ENCODE data around the gene TMEM94. TPM values are rescaled to one million over a fixed set of nuclear protein-coding genes. Genes with fewer than 3 reads are reported as not detected.

TMEM94 gene
- total RNA-seq, 1 experiment from 2014 or later = 62.9 TPM

GRCh38 chr17:75489511-75489955 is 33.1 kb downstream of the TMEM94 start:
- Histone ChIP-seq H3K9me3 (replicated peaks) (no peaks in the 10 kb centered on the region), H3K4me1 (replicated peaks) (peaks cover 30% of the 10 kb centered on the region), H3K36me3 (peaks cover 67% of the 10 kb centered on the region), H3K27ac (no peak overlapping the region), H3K27me3 (replicated peaks) (no peaks in the 10 kb centered on the region), H3K4me3 (no peak overlapping the region)
- DNase-seq (ENCODE audit: low read depth in 1 of 2, low spot score in 2 of 2) = no peak

DNA sequence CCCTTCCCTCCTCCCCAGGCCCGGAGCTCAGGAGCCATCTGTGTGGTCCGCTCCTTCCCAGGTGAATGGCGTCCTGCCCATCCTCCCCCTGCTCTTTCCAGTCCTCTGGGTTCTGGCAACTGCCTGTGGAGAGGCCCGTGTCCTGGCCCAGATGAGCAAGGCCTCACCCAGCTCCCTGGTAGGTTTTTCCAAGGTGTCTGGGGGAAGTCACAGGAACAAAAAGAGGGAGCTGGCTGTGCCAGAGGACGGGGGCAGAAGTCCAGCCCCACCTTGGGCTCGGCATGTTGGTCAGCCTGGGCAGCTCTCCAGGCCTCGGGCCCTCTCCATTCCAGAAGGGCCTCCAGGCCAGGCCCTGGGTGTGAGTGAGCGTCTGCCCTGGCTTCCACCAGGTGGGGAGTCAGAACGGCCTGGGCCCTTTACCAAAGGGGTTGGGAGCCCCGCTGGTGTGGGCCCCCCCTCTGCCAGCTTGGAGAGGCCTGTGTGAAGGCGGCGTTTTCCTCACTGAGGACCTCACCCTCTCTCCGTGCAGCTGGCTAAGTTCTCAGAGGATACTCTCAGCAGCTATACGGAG is 33.8 kb downstream of the TMEM94 start:
- H3K9me3 ChIP-seq (replicated peaks) = no peaks in the 10 kb centered on the region
- H3K4me3 ChIP-seq = no peak overlapping the region
- peaks cover 74% of the 10 kb centered on the region for H3K36me3 ChIP-seq
- H3K27ac ChIP-seq = no peak overlapping the region
- DNase-seq (ENCODE audit: low read depth in 1 of 2, low spot score in 2 of 2) = no peak
- H3K4me1 ChIP-seq (replicated peaks) = peaks cover 38% of the 10 kb centered on the region
- no peaks in the 10 kb centered on the region for H3K27me3 ChIP-seq (replicated peaks)

DNA sequence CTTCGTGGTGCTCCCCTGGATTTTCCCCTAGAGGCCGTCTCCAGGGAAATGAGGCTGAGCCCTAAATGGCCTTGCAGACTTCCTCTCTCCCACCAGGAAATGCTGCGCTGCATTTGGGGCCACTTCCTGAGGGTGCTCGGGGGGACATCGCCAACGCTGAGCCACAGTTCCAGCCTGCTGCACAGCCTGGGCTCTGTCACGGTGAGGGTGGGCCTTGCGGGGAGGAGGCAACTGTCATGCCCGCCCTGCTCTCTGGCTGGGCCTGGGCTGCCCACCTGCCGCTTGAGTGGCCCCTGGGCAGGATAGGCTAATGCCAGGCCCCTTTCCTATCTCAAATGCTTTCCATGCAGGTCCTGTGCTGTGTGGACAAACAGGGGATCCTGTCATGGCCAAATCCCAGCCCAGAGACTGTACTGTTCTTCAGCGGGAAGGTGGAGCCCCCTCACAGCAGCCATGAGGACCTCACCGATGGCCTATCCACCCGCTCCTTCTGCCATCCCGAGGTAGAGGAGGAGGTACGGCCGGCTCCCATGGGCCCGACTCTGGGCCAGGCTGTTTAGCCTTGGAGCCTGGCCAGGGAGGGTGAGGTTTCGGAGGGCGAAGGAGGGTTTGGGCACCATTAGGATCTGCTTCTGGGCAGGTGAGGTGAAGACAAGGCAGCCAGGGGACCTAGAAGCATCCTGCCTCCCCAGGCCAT is 34.7 kb downstream of the TMEM94 start:
- Histone ChIP-seq H3K4me3 (no peak overlapping the region), H3K36me3 (peaks cover 81% of the 10 kb centered on the region), H3K9me3 (replicated peaks) (no peaks in the 10 kb centered on the region), H3K27me3 (replicated peaks) (no peaks in the 10 kb centered on the region), H3K27ac (no peak overlapping the region), H3K4me1 (replicated peaks) (peaks cover 39% of the 10 kb centered on the region)
- DNase-seq (ENCODE audit: low read depth in 1 of 2, low spot score in 2 of 2) = no peak

DNA sequence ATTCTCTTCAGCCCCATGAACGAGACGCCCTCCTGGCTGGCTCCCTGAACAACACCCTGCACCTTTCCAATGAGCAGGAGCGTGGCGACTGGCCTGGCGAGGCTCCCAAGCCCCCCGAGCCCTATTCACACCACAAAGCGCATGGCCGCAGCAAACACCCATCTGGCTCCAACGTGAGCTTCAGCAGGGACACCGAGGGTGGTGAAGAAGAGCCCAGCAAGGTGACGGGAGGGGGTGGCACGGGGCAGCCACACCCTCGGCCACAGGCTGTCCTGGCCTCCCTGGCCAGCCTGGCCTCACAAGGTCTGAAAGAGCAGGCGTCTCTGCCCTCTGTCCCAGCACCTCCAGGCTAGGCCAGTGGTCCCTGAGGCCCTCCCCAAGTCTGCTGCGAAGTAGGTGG is 35.2 kb downstream of the TMEM94 start:
- Histone ChIP-seq H3K27ac (no peak overlapping the region), H3K4me3 (no peak overlapping the region), H3K4me1 (replicated peaks) (peaks cover 35% of the 10 kb centered on the region), H3K36me3 (peaks cover 82% of the 10 kb centered on the region), H3K27me3 (replicated peaks) (no peaks in the 10 kb centered on the region), H3K9me3 (replicated peaks) (no peaks in the 10 kb centered on the region)
- DNase-seq (ENCODE audit: low read depth in 1 of 2, low spot score in 2 of 2) = no peak

GRCh38 chr17:75492555-75493168 is 36.2 kb downstream of the TMEM94 start:
- Histone ChIP-seq H3K27me3 (replicated peaks) (no peaks in the 10 kb centered on the region), H3K36me3 (peaks cover 86% of the 10 kb centered on the region), H3K4me3 (no peak overlapping the region), H3K9me3 (replicated peaks) (no peaks in the 10 kb centered on the region), H3K4me1 (replicated peaks) (peaks cover 28% of the 10 kb centered on the region), H3K27ac (no peak overlapping the region)
- no peak for DNase-seq (ENCODE audit: low read depth in 1 of 2, low spot score in 2 of 2)

- Histone ChIP-seq H3K4me3 (no peak overlapping the region), H3K36me3 (peaks cover 88% of the 10 kb centered on the region), H3K4me1 (replicated peaks) (peaks cover 24% of the 10 kb centered on the region), H3K27me3 (replicated peaks) (no peaks in the 10 kb centered on the region), H3K27ac (peak overlapping the region; percentile 50), H3K9me3 (replicated peaks) (no peaks in the 10 kb centered on the region)
- no peak for DNase-seq (ENCODE audit: low read depth in 1 of 2, low spot score in 2 of 2)
Observed at GRCh38 chr17:75493476-75494129, 37.2 kb downstream of the TMEM94 start.

GRCh38 chr17:75494326-75494877 is 38.0 kb downstream of the TMEM94 start:
- peak overlapping the region; percentile 50 for H3K27ac ChIP-seq

GRCh38 chr17:75496005-75496404 is 39.6 kb downstream of the TMEM94 start:
- Histone ChIP-seq H3K27me3 (replicated peaks) (no peaks in the 10 kb centered on the region), H3K9me3 (replicated peaks) (no peaks in the 10 kb centered on the region), H3K4me3 (no peak overlapping the region), H3K36me3 (peaks cover 98% of the 10 kb centered on the region), H3K27ac (no peak overlapping the region), H3K4me1 (replicated peaks) (peaks cover 24% of the 10 kb centered on the region)
- no peak for DNase-seq (ENCODE audit: low read depth in 1 of 2, low spot score in 2 of 2)

More at GRCh38 chr17:75494326-75494877, 38.0 kb downstream of the TMEM94 start:
- Histone ChIP-seq H3K9me3 (replicated peaks) (no peaks in the 10 kb centered on the region), H3K27me3 (replicated peaks) (no peaks in the 10 kb centered on the region), H3K4me3 (no peak overlapping the region), H3K4me1 (replicated peaks) (peaks cover 24% of the 10 kb centered on the region), H3K36me3 (peaks cover 91% of the 10 kb centered on the region)
- peak; percentile 76 to 85 for DNase-seq (ENCODE audit: low read depth in 1 of 2, low spot score in 2 of 2)

DNA sequence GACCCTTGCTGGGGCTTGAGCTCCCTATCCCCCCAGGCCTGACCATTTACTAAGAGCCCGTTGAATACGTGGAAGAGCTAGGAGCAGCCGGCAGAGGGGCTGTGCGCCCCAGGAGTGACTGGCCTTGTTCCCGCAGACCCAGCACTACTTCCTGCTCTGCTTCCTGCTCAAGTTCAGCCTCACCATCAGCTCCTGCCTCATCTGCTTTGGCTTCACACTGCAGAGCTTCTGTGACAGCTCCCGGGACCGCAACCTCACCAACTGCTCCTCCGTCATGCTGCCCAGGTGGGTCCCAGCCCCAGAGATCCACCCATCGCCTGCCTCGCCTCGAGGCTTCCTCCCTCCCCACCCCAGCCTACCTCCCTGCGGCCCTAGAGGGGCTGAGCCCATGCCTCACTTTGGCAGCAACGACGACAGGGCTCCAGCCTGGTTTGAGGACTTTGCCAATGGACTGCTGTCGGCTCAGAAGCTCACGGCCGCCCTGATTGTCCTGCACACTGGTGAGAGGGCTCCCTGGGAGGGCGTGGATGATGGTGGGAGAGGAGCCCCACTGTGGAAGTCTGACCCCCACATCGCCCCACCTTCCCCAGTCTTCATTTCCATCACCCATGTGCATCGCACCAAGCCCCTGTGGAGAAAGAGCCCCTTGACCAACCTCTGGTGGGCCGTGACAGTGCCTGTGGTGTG is 41.7 kb downstream of the TMEM94 start:
- peaks cover 98% of the 10 kb centered on the region for H3K36me3 ChIP-seq
- H3K4me1 ChIP-seq (replicated peaks) = peaks cover 22% of the 10 kb centered on the region
- H3K9me3 ChIP-seq (replicated peaks) = no peaks in the 10 kb centered on the region
- H3K27me3 ChIP-seq (replicated peaks) = no peaks in the 10 kb centered on the region
- DNase-seq (ENCODE audit: low read depth in 1 of 2, low spot score in 2 of 2) = no peak
- no peak overlapping the region for H3K4me3 ChIP-seq
- no peak overlapping the region for H3K27ac ChIP-seq

DNA sequence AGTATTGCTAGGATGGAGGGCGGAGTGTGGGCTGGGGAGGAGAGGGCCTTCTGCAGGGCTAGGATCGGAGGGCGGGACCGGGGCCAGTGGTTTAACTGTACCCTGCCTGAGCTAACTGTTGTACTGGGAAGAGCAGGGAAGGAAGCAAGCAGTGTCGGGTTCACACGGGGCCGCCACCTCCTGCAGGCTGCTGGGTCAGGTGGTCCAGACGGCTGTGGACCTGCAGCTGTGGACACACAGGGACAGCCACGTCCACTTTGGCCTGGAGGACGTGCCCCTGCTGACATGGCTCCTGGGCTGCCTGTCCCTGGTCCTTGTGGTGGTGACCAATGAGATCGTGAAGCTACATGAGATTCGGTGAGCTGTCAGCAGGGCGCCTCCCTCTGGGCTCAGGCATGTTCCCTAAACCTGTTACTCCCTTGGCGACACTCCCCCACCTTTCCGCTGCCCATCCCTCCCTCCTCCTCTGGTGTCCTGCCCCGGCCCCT is 42.3 kb downstream of the TMEM94 start:
- no peak for DNase-seq (ENCODE audit: low read depth in 1 of 2, low spot score in 2 of 2)
- peaks cover 98% of the 10 kb centered on the region for H3K36me3 ChIP-seq
- no peak overlapping the region for H3K27ac ChIP-seq
- no peak overlapping the region for H3K4me3 ChIP-seq
- H3K4me1 ChIP-seq (replicated peaks) = peaks cover 16% of the 10 kb centered on the region
- no peaks in the 10 kb centered on the region for H3K9me3 ChIP-seq (replicated peaks)
- H3K27me3 ChIP-seq (replicated peaks) = no peaks in the 10 kb centered on the region

DNA sequence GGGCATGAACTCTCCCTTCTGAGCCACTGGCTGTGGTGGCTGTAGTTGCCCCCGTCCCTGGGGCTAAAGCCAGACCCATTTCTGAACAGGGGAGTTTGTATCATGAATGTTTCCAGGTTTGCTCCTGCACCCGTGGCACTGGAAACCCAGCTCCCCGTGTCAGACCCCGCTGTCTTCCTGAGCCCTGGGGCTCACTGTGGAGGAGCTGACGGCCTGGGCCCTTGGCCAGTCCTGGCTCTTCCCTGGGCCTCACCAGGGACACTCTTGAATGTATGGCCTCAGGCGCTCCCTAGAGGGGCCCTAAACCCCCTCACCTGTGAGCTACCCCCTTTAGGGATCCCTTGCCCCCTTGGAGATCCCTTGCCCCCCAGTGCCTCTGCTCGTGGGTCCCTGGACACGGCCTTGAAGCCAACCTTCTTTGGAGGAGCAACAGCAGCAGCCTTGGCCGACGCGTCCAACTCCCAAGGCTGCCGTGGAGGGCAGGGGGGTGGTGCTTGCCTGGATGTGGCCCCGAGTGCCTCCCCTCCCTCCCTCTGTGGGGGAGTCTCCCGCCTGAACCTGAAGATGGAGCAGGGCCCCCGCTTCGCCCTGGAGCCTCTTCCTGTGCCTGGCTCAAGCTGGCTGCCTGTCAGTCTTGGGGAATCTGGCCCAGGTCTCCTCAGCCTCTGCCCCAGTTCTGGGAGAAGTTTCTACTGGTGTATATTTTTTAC is 43.0 kb downstream of the TMEM94 start:
- no peaks in the 10 kb centered on the region for H3K27me3 ChIP-seq (replicated peaks)
- peaks cover 9% of the 10 kb centered on the region for H3K4me1 ChIP-seq (replicated peaks)
- H3K9me3 ChIP-seq (replicated peaks) = no peaks in the 10 kb centered on the region
- no peak overlapping the region for H3K4me3 ChIP-seq
- no peak for DNase-seq (ENCODE audit: low read depth in 1 of 2, low spot score in 2 of 2)
- H3K36me3 ChIP-seq = peaks cover 98% of the 10 kb centered on the region
- no peak overlapping the region for H3K27ac ChIP-seq

DNA sequence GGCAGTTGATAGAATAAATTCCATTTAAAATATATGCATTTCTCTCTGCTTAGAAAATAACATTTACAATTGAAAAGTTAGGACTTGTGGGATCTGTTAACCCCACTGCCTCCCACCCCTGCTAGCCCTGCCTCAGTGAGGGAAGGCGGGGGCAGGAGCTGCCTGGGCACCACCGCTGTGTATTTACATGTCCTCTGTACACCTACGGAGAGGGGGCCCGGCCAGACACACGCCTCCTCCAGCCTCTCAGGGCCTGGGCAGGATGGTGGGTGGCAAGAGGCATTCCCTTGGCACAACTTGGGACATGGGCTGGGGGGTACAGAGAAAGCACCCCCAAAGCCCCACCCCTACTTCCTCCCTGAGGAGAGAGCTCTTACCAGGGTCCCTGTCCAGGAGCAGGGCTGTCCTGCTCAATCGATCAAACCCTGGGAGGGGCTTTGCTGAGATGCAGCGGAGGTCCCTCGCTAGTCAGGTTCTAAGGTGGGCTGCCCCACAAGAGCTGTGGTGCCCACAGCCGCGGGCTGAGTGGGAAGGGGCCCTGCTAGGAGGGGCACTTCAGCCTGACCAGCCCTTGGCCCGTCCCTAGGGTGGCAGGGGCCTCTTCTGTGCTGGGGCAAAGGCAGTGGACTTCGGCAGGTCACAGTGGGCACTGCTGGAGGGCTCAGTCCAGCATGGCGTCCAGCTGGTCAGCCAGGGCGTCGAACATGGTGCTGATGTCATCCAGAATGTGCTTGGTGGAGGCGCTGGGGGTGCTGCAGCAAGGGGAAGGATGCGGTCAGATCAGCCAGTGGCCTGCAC is 44.2 kb downstream of the TMEM94 start:
- H3K27ac ChIP-seq = no peak overlapping the region
- H3K4me1 ChIP-seq (replicated peaks) = no peaks in the 10 kb centered on the region
- no peak overlapping the region for H3K4me3 ChIP-seq
- no peaks in the 10 kb centered on the region for H3K27me3 ChIP-seq (replicated peaks)
- no peak for DNase-seq (ENCODE audit: low read depth in 1 of 2, low spot score in 2 of 2)
- H3K9me3 ChIP-seq (replicated peaks) = no peaks in the 10 kb centered on the region
- peaks cover 98% of the 10 kb centered on the region for H3K36me3 ChIP-seq
